K562 (cell line): ENCODE data around the gene SUMF2. TPM values are rescaled to one million over a fixed set of nuclear protein-coding genes. Genes with fewer than 3 reads are reported as not detected.

ENCODE experiments used
- ATAC-seq: fragments of 200-7000 bp; cut with Tn5 transposase; 3 replicates; pipeline ENCODE4 v1.9.1; 2020; ENCODE audit warnings: moderate library complexity
- Bru-seq: library from RNA; stranded (reverse); fragments of 400-500 nt; gene quantifications from one replicate; lab custom pipeline; 2021; lab: Mats Ljungman, UMichigan
- BruChase-seq, 2 experiments: library from RNA; stranded (reverse); fragments of 400-500 nt; gene quantifications; one replicate each; lab custom pipeline; 2021; lab: Mats Ljungman, UMichigan
- BruUV-seq: library from RNA; stranded (reverse); fragments of 400-500 nt; replicated peaks from 2 replicates; lab custom pipeline; 2021; lab: Mats Ljungman, UMichigan
- CTCF ChIA-PET: fragments of 300-600 bp; formaldehyde crosslinking; extraction: SDS; loops from one replicate; lab custom pipeline; 2021; ENCODE audit warnings: low intra/inter-chr PET ratio; lab: Yijun Ruan, JAX
- POLR2A ChIA-PET: fragments of 300-600, 350-650 bp; sonication (Branson Sonifier 250); formaldehyde crosslinking; extraction: SDS; loops from one replicate; lab custom pipeline; 2021; ENCODE audit warnings: antibody characterized with exemption, inconsistent platforms; lab: Yijun Ruan, JAX
- DNase-seq, 4 experiments: peaks; one replicate each; pipeline versions ENCODE4 v3.0.0 to v3.0.0-alpha.2; 2011 to 2018; ENCODE audit warnings: low spot score in 3 of 4, mixed read lengths in 3 of 4; ENCODE audit errors: extremely low read depth in 1 of 4
- FAIRE-seq: peaks from 2 replicates; lab custom pipeline; 2011; peaks lifted over from hg19 to GRCh38; lab: Jason Lieb, UNC
- H2AFZ ChIP-seq: 2 replicates; pipeline ENCODE4 v1.6.0; 2011; ENCODE audit warnings: low read depth, low read length, control low read depth, inconsistent platforms
- H3K27ac ChIP-seq: fragments of 200-600 bp; 3 replicates; pipeline ENCODE4 v1.8.0; 2011; ENCODE audit warnings: low read depth, mild to moderate bottlenecking, control low read depth, inconsistent platforms, low read length, moderate library complexity, mixed read lengths; ENCODE audit errors: extremely low read depth
- H3K27me3 ChIP-seq, 2 experiments: fragments of 300-600 bp in 1 of 2; 2 replicates in 1 of 2; 3 replicates in 1 of 2; pipeline versions ENCODE4 v1.6.0 to v1.8.0; 2011; ENCODE audit warnings: inconsistent platforms in 2 of 2, low read length in 2 of 2, mild to moderate bottlenecking in 1 of 2, mixed read lengths in 1 of 2, moderate library complexity in 1 of 2; ENCODE audit not compliant: control insufficient read depth in 2 of 2, insufficient read depth in 2 of 2
- H3K36me3 ChIP-seq: fragments of 300-600 bp; 3 replicates; pipeline ENCODE4 v1.8.0; 2011; ENCODE audit warnings: mild to moderate bottlenecking, low read length, inconsistent platforms; ENCODE audit not compliant: control insufficient read depth, insufficient read depth
- H3K4me1 ChIP-seq, 2 experiments: fragments of 200-600 bp in 1 of 2; replicated peaks in 1 of 2; 2 replicates in 1 of 2; 3 replicates in 1 of 2; pipeline versions ENCODE4 v1.5.1 to v1.8.0; 2011; ENCODE audit warnings: inconsistent platforms in 2 of 2, low read length in 2 of 2, mild to moderate bottlenecking in 1 of 2, mixed read lengths in 1 of 2, moderate library complexity in 1 of 2; ENCODE audit not compliant: control insufficient read depth in 2 of 2, insufficient read depth in 2 of 2
- H3K4me2 ChIP-seq: 2 replicates; pipeline ENCODE4 v1.6.1; 2011; ENCODE audit warnings: low read length, control low read depth, inconsistent platforms, mixed read lengths; ENCODE audit not compliant: insufficient read depth
- H3K4me3 ChIP-seq: fragments of 200-600 bp; sonication (generic), shearing (Covaris generic); 2 replicates; pipeline ENCODE4 v1.5.1; 2016; ENCODE audit warnings: control low read depth, inconsistent platforms
- H3K79me2 ChIP-seq: fragments of 200-600 bp; 3 replicates; pipeline ENCODE4 v1.8.0; 2011; ENCODE audit warnings: low read length, inconsistent platforms; ENCODE audit not compliant: control insufficient read depth, insufficient read depth
- H3K9ac ChIP-seq, 2 experiments: 2 replicates each; pipeline versions ENCODE4 v1.6.0 to v1.6.1; 2011; ENCODE audit warnings: low read depth in 2 of 2, low read length in 2 of 2, control low read depth in 1 of 2, inconsistent platforms in 1 of 2, mild to moderate bottlenecking in 1 of 2, mixed read lengths in 1 of 2; ENCODE audit not compliant: insufficient read depth in 1 of 2
- H3K9me1 ChIP-seq: one replicate; pipeline ENCODE4 v1.6.0; 2011; ENCODE audit warnings: inconsistent platforms, mild to moderate bottlenecking, low read length, moderate library complexity; ENCODE audit not compliant: control insufficient read depth, insufficient read depth
- H3K9me3 ChIP-seq: replicated peaks from 2 replicates; pipeline ENCODE4 v1.5.1; 2011; ENCODE audit warnings: low read depth, low read length, inconsistent platforms; ENCODE audit not compliant: control insufficient read depth, insufficient read depth
- H4K20me1 ChIP-seq: replicated peaks from 2 replicates; pipeline ENCODE4 v1.6.1; 2011; ENCODE audit warnings: low read length, inconsistent platforms, mixed read lengths; ENCODE audit not compliant: control insufficient read depth, insufficient read depth
- ATF6 ChIP-seq: sonication (generic); formaldehyde crosslinking; IDR thresholded peaks from 2 replicates; pipeline ENCODE4 v1.4.0; 2020; ENCODE audit warnings: mild to moderate bottlenecking, missing genetic modification reagents
- CHCHD3 ChIP-seq: fragments of 250-450 bp; sonication (Bioruptor Pico); IDR thresholded peaks from 2 replicates; pipeline ENCODE4 v2.1.2; 2022; ENCODE audit warnings: mild to moderate bottlenecking
- KDM5B ChIP-seq: fragments of 200-600 bp; sonication (generic); IDR thresholded peaks from 2 replicates; pipeline ENCODE4 v1.6.1; 2012; ENCODE audit warnings: low read depth, mild to moderate bottlenecking, moderate library complexity, low read length, control low read depth, inconsistent platforms; ENCODE audit not compliant: insufficient replicate concordance
- KLF10 ChIP-seq: fragments of 250-450 bp; sonication (Bioruptor Pico); IDR thresholded peaks from 2 replicates; pipeline ENCODE4 v1.6.1; 2021; ENCODE audit warnings: matching md5 sums
- MTA1 ChIP-seq: fragments of 450-650 bp; IDR thresholded peaks from 2 replicates; pipeline ENCODE4 v1.6.1; 2017; ENCODE audit warnings: borderline replicate concordance
- NONO ChIP-seq, 2 experiments: fragments of 200-400 bp in 1 of 2; fragments of 450-650 bp in 1 of 2; formaldehyde crosslinking in 1 of 2; IDR thresholded peaks; 2 replicates each; pipeline ENCODE4 v1.6.1; 2017; ENCODE audit warnings: low read depth in 2 of 2, mild to moderate bottlenecking in 2 of 2, moderate library complexity in 2 of 2, low read length in 1 of 2
- POLR2A ChIP-seq: fragments of 450-650 bp; conservative IDR thresholded peaks from 2 replicates; pipeline ENCODE4 v1.6.1; 2016
- SMAD4 ChIP-seq: fragments of 250-450 bp; sonication (Bioruptor Pico); conservative IDR thresholded peaks from 2 replicates; pipeline ENCODE4 v1.8.0; 2021; ENCODE audit warnings: inconsistent platforms, mild to moderate bottlenecking, moderate library complexity
- U2AF2 ChIP-seq: fragments of 200-400 bp; formaldehyde crosslinking; optimal IDR thresholded peaks from 2 replicates; pipeline ENCODE3; 2017; ENCODE audit warnings: low read depth, mild to moderate bottlenecking, low read length
- ZKSCAN1 ChIP-seq: fragments of 150-350 bp; IDR thresholded peaks from 2 replicates; pipeline ENCODE4 v1.6.1; 2016; ENCODE audit warnings: low read depth, low read length
- WGBS: fragments of 100-300 bp; shearing (Covaris generic); methylation state at CpG from one replicate; pipeline ENCODE4 v1.1.6; 2016; ENCODE audit warnings: low coverage, mixed read lengths; ENCODE audit not compliant: insufficient coverage; ENCODE audit errors: missing lambda C conversion rate; 5-methylcytosine and 5-hydroxymethylcytosine counted together
- in situ Hi-C: fragments of 300-500 bp; cut with MboI; formaldehyde crosslinking; loops from 4 replicates; pipeline ENCODE4 v1.15.0; 2018; ENCODE audit warnings: inconsistent platforms, mixed read lengths
- intact Hi-C: fragments of 100-400 bp; cut with micrococcal nuclease; formaldehyde crosslinking; loops from 2 replicates; pipeline ENCODE4 v1.14.2; 2022
- long read RNA-seq, 3 experiments: library from polyadenylated mRNA in 2 of 3; library from RNA in 1 of 3; unstranded in 2 of 3; stranded (forward) in 1 of 3; transcript quantifications; one replicate each; pipeline ENCODE4 v2.0.0, GENCODE V29; 2019 to 2022
- polyA minus RNA-seq, 3 experiments: library from RNA; depleted of rRNA, polyadenylated mRNA; stranded (reverse); fragments of >200 nt; gene quantifications; 2 replicates each; pipeline ENCODE4 v1.2.3, GENCODE V29; 2011
- polyA plus RNA-seq, 8 experiments: library from polyadenylated mRNA; depleted of rRNA in 4 of 8; stranded (reverse) in 5 of 8; unstranded in 3 of 8; fragments of >200 nt; fragmentation: Nextera tagmentation in 2 of 8; fragmentation: Illumina TruSeq in 1 of 8; extraction: Ambion mirVana in 2 of 8; extraction: Trizol in 1 of 8; gene quantifications; 2 replicates each; pipeline versions ENCODE4 v1.2.1 to v1.2.3, GENCODE V29; 2011 to 2014; ENCODE audit warnings: inconsistent platforms in 1 of 8, missing spikeins in 1 of 8
- total RNA-seq, 7 experiments: library from RNA; depleted of rRNA in 6 of 7; stranded (reverse); fragments of >200 nt in 6 of 7; fragmentation: Illumina TruSeq in 2 of 7; extraction: Trizol in 2 of 7; gene quantifications; 2 replicates each; pipeline versions ENCODE4 v1.2.1 to v1.2.3, GENCODE V29; 2011 to 2021; ENCODE audit warnings: low replicate concordance in 1 of 7

The SUMF2 gene
- total RNA-seq (2011; cell fraction: chromatin; rRNA removed; ENCODE audit: low replicate concordance): 271 and 347 TPM in 2 replicates
- total RNA-seq (2011; cell fraction: nucleolus; rRNA removed): 246 and 285 TPM in 2 replicates
- 271 and 311 TPM in 2 replicates for total RNA-seq (2011; cell fraction: nucleoplasm; rRNA removed)
- total RNA-seq (2014; rRNA removed): 65.3 and 72.0 TPM in 2 replicates
- total RNA-seq (2014; rRNA removed; fragmentation: Illumina TruSeq; extraction: Trizol): 67.7 and 74.7 TPM in 2 replicates
- total RNA-seq (2015; rRNA removed; fragmentation: Illumina TruSeq; extraction: Trizol): 62.1 and 63.0 TPM in 2 replicates
- 90.0 and 96.9 TPM in 2 replicates for total RNA-seq (2021)
- polyA plus RNA-seq (2011; rRNA removed): 92.5 and 101 TPM in 2 replicates
- polyA plus RNA-seq (2011; cell fraction: cytosol; rRNA removed): 82.4 and 87.7 TPM in 2 replicates
- 249 and 266 TPM in 2 replicates for polyA plus RNA-seq (2011; cell fraction: nucleus; rRNA removed)
- polyA plus RNA-seq (2012): 89.2 and 130 TPM in 2 replicates
- 108 and 113 TPM in 2 replicates for polyA plus RNA-seq (2014; fragmentation: Illumina TruSeq; extraction: Trizol)
- 10 to 100 TPM; 39.0 to 60.3 TPM for polyA plus RNA-seq (2014; fragmentation: Nextera tagmentation; extraction: Ambion mirVana)
- polyA plus RNA-seq (2014; rRNA removed): 73.8 and 86.3 TPM in 2 replicates
- 67.1 and 69.3 TPM in 2 replicates for polyA minus RNA-seq (2011; rRNA and poly(A)+ RNA removed)
- 46.0 and 54.4 TPM in 2 replicates for polyA minus RNA-seq (2011; cell fraction: cytosol; rRNA and poly(A)+ RNA removed)
- polyA minus RNA-seq (2011; cell fraction: nucleus; rRNA and poly(A)+ RNA removed): 52.2 and 77.6 TPM in 2 replicates
- percentile 86 among the genes with signal in this experiment for Bru-seq, nascent RNA
- BruChase-seq, experiment 1, labeled RNA remaining after a 2-hour chase: percentile 75 among the genes with signal in this experiment
- percentile 73 among the genes with signal in this experiment for BruChase-seq, experiment 2, labeled RNA remaining after a 6-hour chase
- long read RNA-seq, experiment 1, transcript SUMF2-208 (9 exons, 2,052 nt): major isoform, 178 of 287 reads
- long read RNA-seq, experiment 1, transcript SUMF2-207 (8 exons, 1,792 nt): minor isoform, 7 of 287 reads
- long read RNA-seq, experiment 1, transcript SUMF2-205 (10 exons, 1,171 nt): minor isoform, 9 of 287 reads
- long read RNA-seq, experiment 1, transcript SUMF2-204 (8 exons, 1,683 nt): minor isoform, 9 of 287 reads
- long read RNA-seq, experiment 1, partial matches to known transcripts: 22 of 287 reads
- long read RNA-seq, experiment 1, other reads (novel, unspliced or antisense): 51 of 287 reads
- long read RNA-seq, experiment 2, transcript SUMF2-208 (9 exons, 2,052 nt): major isoform, 12 of 54 reads
- long read RNA-seq, experiment 2, partial matches to known transcripts: 5 of 54 reads
- long read RNA-seq, experiment 2, other reads (novel, unspliced or antisense): 27 of 54 reads
- long read RNA-seq, experiment 3, transcript SUMF2-208 (9 exons, 2,052 nt): major isoform, 37 of 79 reads
- long read RNA-seq, experiment 3, partial matches to known transcripts: 2 of 79 reads
- long read RNA-seq, experiment 3, other reads (novel, unspliced or antisense): 32 of 79 reads

GRCh38 chr7:56063882-56064625 is at the start of gene SUMF2:
Gene SUMF2, plus strand, starts transcription at chr7:56064286. Its CDS starts 26 bp downstream, at chr7:56064312.
- POLR2A ChIA-PET: interaction anchor here (0.8 to 5.0 kb wide), 7 partner anchors 10 to 40 kb away, joined by 3 to 40 read pairs (median 3); partner anchors contain the start of genes CCT6A and PSPH
- no TSS peak for BruUV-seq
- H3K4me1 ChIP-seq: peaks cover 28 to 40% of the 10 kb centered on the region in 2 experiments
- no peaks in the 10 kb centered on the region; the same call in 1 of the 2 replicates for H4K20me1 ChIP-seq
- ATAC-seq (peak; percentile 92), DNase-seq (peak; percentile 95 to 98 (median 97)), FAIRE-seq (peak; percentile 73)
- H3K4me3 ChIP-seq: peak within 1 kb of the TSS; percentile 57
- under 1% methylated on average over 41 of the region's 49 CpGs for WGBS
- in situ Hi-C loops: no loop called here
- H3K9me3 ChIP-seq: no peaks in the 10 kb centered on the region
- no peaks in the 10 kb centered on the region for H3K9me1 ChIP-seq
- H3K4me2 ChIP-seq: peak within 1 kb of the TSS; percentile 82
- H3K27me3 ChIP-seq: no peaks in the 10 kb centered on the region
- CTCF ChIA-PET: interaction anchor here (0.6 kb wide), 1 partner anchor 40 kb away, joined by 4 read pairs; no protein-coding TSS in a partner anchor
- intact Hi-C loops: loop anchor here (1.0 kb wide), 1 partner anchor 13 kb away; the partner anchor contains the start of genes CCT6A and PSPH
- peaks cover 48% of the 10 kb centered on the region for H3K79me2 ChIP-seq
- peak within 1 kb of the TSS; percentile 79 to 99 for H3K9ac ChIP-seq
- H3K27ac ChIP-seq: peak within 1 kb of the TSS; percentile 86
- H3K36me3 ChIP-seq: peaks cover 62% of the 10 kb centered on the region
- peak within 1 kb of the TSS; percentile 64 for H2AFZ ChIP-seq
- TF ChIP-seq KLF10 (CRISPR knock-in tag) (no peak; the same call in 1 of the 2 replicates), MTA1 (no peak), NONO (IDR thresholded peaks at IDR 0.05; ENCODE audit: low read depth in 2 of 2, low read length in 1 of 2) (peak in 1 of 2 experiments; percentile 41; a peak in 1 of 4 replicates), POLR2A (peak; percentile 95), U2AF2 (no peak), KDM5B (peak; percentile 70), ATF6 (0 out of 2 replicates have a peak, but pooled peaks have one; percentile 95), SMAD4 (CRISPR knock-in tag) (0 out of 2 replicates have a peak, but pooled peaks have one; percentile 24), ZKSCAN1 (peak; percentile 54; the same call in 1 of the 2 replicates), CHCHD3 (CRISPR knock-in tag) (0 out of 2 replicates have a peak, but pooled peaks have one; percentile 62)
